BE2C (cell line): ENCODE measurements around the gene VCX2.
"Not testable (repeated sequence)": the region's sequence is repeated elsewhere in the genome, so short reads cannot be mapped to it uniquely, and the experiment has no call there.

Experiments used
- DNase-seq: peaks from one replicate; pipeline ENCODE4 v3.0.0-alpha.2; 2020
- H3K27me3 ChIP-seq: fragments of 250-450 bp; sonication (Bioruptor Pico); 2 replicates; pipeline ENCODE4 v1.5.1; 2020; ENCODE audit warnings: mild to moderate bottlenecking
- H3K36me3 ChIP-seq: fragments of 250-450 bp; sonication (Bioruptor Pico); 2 replicates; pipeline ENCODE4 v1.5.1; 2020; ENCODE audit warnings: mild to moderate bottlenecking
- H3K4me1 ChIP-seq: fragments of 250-450 bp; sonication (Bioruptor Pico); 2 replicates; pipeline ENCODE4 v1.5.1; 2020
- H3K4me3 ChIP-seq: 2 replicates; pipeline ENCODE4 v1.5.1; 2011; ENCODE audit warnings: low read depth, low read length
- H3K9me3 ChIP-seq: fragments of 250-450 bp; sonication (Bioruptor Pico); 2 replicates; pipeline ENCODE4 v1.5.1; 2020
- CTCF ChIP-seq: IDR thresholded peaks from 2 replicates; pipeline ENCODE4 v1.5.1; 2012; ENCODE audit warnings: mild to moderate bottlenecking, low read depth, low read length

Gene VCX2

GRCh38 chrX:8192276-8192675, 21.2 kb upstream of the VCX2 start:
- Histone ChIP-seq H3K9me3 (no peaks in the 10 kb centered on the region), H3K36me3 (no peaks in the 10 kb centered on the region), H3K4me3 (no peak overlapping the region), H3K4me1 (no peaks in the 10 kb centered on the region), H3K27me3 (no peaks in the 10 kb centered on the region)
- TF ChIP-seq CTCF: no peak
- no peak for DNase-seq

- Histone ChIP-seq H3K4me3 (no peak overlapping the region), H3K36me3 (no peaks in the 10 kb centered on the region), H3K27me3 (no peaks in the 10 kb centered on the region), H3K9me3 (no peaks in the 10 kb centered on the region), H3K4me1 (no peaks in the 10 kb centered on the region)
- DNase-seq: no peak
- TF ChIP-seq CTCF: no peak
Observed at GRCh38 chrX:8191022-8191421, 20.0 kb upstream of the VCX2 start.

GRCh38 chrX:8190341-8190830, 19.3 kb upstream of the VCX2 start:
- H3K36me3 ChIP-seq: no peaks in the 10 kb centered on the region
- TF ChIP-seq CTCF: no peak
- no peak overlapping the region for H3K4me3 ChIP-seq
- no peaks in the 10 kb centered on the region for H3K27me3 ChIP-seq
- no peaks in the 10 kb centered on the region for H3K4me1 ChIP-seq
- no peaks in the 10 kb centered on the region for H3K9me3 ChIP-seq
- DNase-seq: no peak

GRCh38 chrX:8189096-8189830, 18.2 kb upstream of the VCX2 start:
- no peaks in the 10 kb centered on the region for H3K9me3 ChIP-seq
- no peak overlapping the region for H3K4me3 ChIP-seq
- no peak for DNase-seq
- H3K27me3 ChIP-seq: no peaks in the 10 kb centered on the region
- no peak for TF ChIP-seq CTCF
- no peaks in the 10 kb centered on the region for H3K4me1 ChIP-seq
- H3K36me3 ChIP-seq: no peaks in the 10 kb centered on the region

GRCh38 chrX:8183346-8183745, 12.3 kb upstream of the VCX2 start:
- Histone ChIP-seq H3K4me1 (no peaks in the 10 kb centered on the region), H3K36me3 (no peaks in the 10 kb centered on the region), H3K27me3 (no peaks in the 10 kb centered on the region), H3K9me3 (no peaks in the 10 kb centered on the region), H3K4me3 (no peak overlapping the region)
- no peak for DNase-seq
- TF ChIP-seq CTCF: no peak

- no peaks in the 10 kb centered on the region for H3K9me3 ChIP-seq
- H3K36me3 ChIP-seq: no peaks in the 10 kb centered on the region
- H3K27me3 ChIP-seq: no peaks in the 10 kb centered on the region
- TF ChIP-seq CTCF: no peak
- no peak for DNase-seq
- no peaks in the 10 kb centered on the region for H3K4me1 ChIP-seq
- H3K4me3 ChIP-seq: no peak overlapping the region
Observed at GRCh38 chrX:8179656-8180055, 8.6 kb upstream of the VCX2 start.

- not testable (repeated sequence) for H3K36me3 ChIP-seq, H3K4me3 ChIP-seq, DNase-seq, H3K9me3 ChIP-seq, H3K27me3 ChIP-seq, H3K4me1 ChIP-seq
Observed at GRCh38 chrX:8154011-8154410, 17.1 kb downstream of the VCX2 start.
